ENCODE data around the gene CLDN17.

GRCh38 chr21:30216041-30216723, 49.6 kb upstream of the CLDN17 start, which contains the start of gene CLDN8:
- TF ChIP-seq CTCF (IDR thresholded peaks at IDR 0.05) = no peak
- TF ChIP-seq POLR2A (IDR thresholded peaks at IDR 0.05) = no peak

All from tibial nerve (tissue), 3 donors.